GM19372 (cell line): ENCODE data around the gene ROBO4.

ENCODE experiments used
- ATAC-seq: cut with Tn5 transposase; IDR thresholded peaks from one replicate; pipeline ENCODE4 v1.9.1; 2021; ENCODE audit warnings: mild to moderate bottlenecking, low read depth, moderate library complexity; ENCODE audit not compliant: unreplicated experiment

The ROBO4 gene

DNA sequence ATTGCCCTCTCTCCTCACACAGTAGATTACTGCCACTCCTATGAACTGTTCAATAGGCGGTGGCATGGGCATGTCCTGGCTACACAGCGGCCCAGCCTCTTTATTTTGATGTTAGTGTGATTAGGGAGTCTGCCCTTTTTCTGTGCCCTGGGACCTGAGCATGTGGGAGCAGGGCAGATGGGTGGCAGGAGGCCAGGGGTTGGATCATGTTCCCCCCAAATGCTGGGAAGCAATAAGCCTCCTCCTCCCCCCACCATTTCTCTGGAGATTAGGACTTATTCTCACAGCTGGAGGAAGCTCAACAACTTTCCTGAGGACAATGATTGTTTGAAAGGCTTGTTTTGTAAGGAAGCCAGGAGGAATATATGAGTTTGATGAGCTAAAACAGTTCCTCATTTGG is 22.2 kb upstream of the ROBO4 start:
- no peak for ATAC-seq

DNA sequence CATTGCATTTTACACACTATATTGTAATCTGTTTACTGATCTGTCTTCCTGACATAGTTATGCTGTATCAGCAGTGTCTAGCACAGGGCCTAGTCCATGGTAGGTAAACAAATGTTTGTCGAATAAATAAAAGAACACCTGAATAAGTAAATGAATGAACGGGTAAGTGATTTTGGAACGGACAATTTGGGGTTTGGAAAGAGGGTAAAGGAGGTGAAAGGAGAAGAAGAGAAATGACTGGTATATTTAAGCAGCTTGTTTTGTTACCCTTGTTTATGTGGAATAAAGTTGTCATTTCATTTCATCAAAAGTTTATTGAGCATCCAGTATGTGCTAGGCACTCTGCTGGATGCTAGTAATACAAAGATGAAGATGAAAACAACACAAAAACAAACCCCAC is 21.3 kb upstream of the ROBO4 start, which contains the start of gene HEPN1:
Gene HEPN1, plus strand, starts transcription at position 301 of the 400 bp plus-strand sequence.
- ATAC-seq = no peak

DNA sequence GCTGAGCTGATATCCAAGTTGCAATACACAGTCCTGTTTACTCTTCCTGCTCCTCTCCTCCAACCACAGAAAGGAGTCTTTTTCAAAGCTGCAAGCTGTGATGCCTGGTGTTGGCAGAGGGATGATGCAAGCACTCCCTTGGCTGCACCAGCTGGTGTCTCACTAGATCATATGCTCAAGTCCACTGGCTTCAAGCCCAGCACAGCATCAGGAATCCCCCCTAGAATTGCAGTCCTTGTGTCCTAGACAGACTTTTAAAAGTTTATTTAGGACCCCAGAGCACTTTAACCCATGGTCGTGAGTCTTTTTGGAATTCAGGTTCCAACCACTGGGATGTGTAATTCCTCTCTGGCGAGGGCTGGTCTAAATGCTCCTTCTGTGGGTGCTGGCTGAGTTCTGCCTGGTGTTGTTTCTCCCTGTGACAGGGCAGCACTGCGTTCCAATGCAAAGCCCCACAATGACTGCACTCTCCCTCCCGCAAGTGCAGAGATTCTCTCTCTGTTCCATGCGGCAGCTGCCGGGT is 19.5 kb upstream of the ROBO4 start:
- no peak for ATAC-seq

DNA sequence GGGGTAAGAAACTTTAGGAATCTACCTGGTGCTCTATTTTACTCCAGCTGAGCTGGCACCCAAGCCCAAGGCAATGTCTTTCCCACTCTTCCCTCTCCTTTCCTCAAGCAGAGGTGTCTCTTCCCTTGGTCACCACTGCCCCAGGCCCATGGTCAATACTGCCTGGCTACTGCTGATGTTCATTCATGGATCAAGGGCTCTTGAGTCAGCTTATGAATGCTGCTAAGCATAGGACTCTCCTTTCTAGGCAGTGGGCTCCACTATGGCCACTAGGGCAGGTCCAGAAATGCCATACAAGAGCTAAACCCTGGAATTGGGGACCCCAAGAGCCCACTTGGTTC is 18.7 kb upstream of the ROBO4 start:
- ATAC-seq = no peak

DNA sequence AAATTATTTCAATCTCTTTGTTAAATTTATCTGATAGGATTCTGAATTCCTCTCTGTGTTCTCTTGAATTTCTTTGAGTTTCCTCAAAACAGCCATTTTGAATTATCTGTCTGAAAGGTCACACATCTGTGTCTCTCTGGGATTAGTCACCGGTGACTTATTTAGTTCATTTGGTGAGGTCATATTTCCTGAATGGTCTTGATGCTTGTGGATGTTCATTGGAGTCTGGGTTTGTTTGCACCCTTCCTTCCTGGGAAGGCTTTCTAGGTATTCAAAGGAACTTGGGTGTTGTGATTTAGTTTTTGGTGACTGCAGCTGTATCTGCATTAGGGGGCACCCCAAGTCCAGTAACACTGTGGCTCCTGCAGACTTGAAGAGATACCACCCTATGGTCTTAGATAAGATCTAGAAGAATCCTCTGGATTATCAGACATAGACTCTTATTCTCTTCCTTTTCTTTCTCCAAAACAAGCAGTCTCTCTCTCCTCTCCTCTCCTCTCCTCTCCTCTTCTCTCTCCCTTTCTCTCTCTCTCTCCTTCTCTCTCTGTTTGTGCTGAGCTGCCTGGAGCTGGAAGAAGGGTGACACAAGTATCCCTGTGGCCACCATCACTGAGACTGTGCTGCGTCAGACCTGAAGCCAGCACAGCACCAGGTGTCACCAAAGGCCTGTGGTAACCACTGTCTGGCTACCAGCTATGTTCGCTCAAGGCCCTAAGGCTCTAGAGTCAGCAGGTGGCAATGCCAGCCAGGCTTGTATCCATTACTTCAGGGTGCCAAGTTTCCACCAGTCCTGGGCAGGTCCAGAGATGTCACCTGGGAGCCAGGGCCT is 18.1 kb upstream of the ROBO4 start:
- ATAC-seq = no peak

DNA sequence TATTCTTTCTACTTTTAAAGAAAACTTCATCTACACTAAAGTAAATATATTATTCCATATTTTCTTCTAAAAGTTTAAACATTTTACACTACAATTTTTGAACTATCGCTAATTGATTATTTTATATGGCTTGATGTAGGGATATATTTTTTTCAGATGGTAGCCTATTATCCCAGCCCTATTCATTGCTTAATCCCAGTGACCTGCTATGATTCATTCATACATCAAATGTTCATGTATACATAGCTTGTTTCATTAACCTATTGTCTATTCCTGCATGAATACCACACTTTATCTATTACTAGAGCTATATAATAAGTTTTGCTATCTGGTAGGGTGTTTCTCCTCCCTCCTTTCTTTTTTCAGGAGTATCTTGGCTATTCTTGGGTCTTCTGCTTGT is 5.0 kb upstream of the ROBO4 start:
- ATAC-seq = no peak

DNA sequence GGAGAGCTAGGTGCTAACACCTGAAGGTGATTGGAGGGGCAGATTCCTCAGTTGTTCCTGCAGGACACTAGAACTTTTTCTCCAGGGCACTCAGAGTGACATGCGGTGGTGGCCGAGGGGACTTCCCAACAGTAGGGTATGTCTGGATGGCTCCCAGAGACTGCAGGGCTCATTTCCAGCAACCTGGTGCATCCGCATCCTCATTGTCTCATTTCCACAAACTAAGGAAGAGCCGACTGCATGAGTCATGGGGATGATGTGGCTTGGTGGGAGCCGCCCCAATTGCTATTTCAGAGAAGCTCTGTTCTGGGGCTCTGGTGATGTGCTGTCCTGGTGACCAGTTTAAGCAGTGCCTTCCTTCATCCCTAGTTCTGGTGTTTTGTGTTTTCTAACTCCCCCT is 2.8 kb upstream of the ROBO4 start:
- ATAC-seq = no peak

DNA sequence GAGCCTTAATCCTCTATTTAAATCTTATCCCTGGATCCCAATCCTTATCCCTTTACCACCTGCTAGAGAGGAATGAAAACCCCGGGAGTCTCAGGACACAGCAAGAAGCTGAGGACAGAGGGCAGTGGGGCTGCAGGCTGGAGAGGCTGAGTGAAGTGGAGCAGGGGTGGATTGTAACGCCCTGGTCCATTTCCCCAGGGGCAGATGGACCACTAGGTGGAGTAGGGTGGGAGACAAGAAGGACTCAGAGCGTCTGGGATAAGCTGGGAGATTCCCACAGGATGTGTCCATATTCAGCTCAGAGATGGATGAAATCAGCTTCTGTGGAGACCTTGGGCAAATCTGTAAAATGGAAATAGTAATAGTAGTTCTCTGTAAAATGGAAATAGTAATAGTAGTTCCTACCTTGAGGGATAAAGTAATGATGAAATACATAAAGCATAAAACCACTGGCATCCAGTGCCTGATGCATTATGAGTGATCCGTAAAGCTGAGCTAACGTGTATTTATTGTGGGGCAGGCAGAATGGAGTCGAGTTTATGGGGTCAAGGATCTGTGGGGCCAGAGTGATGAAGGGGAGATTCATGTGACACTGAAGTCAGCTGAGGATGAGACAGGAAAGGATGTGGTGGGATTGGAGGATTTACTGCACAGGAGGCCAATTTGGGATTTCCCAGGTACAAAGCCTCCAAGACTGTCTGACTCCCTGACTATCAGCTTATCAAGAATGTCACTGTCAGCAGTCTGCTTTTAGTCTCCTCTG is 1.9 kb upstream of the ROBO4 start:
- no peak for ATAC-seq

DNA sequence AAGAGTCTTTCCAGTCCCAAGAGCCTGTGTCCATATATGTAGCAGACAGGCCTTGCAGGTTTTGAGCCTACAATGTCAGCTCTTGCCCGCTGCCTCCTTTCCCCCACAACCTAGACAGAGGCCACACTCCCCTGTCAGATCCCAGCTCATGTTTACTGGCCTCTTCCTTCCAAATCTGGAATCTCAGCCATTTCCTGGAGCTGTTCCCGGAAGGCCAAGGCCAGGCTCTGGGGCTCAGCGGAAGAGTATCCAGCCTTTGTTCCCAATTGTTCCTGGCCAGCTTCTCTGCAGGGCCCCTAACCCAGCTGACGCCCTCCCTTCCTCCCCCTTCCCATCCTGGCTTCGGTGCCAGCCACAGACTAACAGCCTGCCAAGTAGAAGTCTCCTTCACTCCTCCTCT is 1.0 kb upstream of the ROBO4 start:
- ATAC-seq = no peak

DNA sequence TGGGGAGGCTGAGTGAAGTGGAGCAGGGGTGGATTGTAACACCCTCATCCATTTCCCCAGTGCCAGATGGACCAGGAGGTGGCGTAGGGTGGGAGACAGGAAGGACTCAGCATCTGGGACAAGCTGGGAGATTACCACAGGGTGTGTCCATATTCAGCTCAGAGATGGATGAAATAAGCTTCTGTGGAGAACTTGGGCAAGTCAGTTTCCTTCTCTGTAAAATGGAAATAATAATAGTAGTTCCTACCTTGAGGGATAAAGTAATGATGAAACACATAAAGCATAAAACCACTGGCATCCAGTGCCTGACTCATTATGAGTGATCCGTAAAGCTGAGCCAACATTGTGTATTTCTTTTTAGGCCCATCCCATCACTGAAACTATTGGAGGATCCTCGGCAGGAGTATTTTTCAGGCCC is 607 bp upstream of the ROBO4 start:
- ATAC-seq = no peak

DNA sequence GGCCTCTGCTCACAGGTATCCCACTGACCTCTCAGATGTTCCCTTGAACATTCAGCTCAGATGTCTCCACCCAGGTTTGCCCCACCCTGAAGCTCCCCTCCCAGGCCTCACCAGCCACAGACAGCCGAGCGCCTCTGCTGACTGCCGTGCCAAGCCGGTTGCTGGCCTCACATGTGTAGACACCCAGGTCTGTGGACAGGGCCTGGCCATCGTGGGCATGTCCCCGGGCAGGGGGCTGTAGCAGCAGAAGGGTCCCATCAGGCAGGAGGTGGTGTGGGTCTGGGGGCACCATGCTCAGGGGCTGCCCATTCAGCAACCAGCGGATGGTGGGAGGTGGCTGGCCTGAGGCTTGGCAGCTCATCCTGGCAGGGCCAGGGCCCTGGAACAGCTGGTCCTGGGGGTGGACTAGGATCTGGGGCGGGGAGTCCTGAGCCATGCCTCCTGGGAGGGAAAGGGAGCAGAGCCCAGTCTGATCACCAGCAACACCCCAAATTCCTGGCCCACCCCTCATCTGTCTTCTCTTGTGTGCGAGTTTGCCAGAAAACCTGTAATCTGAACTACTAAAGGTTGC is 759 bp downstream of the ROBO4 start:
- no peak for ATAC-seq

DNA sequence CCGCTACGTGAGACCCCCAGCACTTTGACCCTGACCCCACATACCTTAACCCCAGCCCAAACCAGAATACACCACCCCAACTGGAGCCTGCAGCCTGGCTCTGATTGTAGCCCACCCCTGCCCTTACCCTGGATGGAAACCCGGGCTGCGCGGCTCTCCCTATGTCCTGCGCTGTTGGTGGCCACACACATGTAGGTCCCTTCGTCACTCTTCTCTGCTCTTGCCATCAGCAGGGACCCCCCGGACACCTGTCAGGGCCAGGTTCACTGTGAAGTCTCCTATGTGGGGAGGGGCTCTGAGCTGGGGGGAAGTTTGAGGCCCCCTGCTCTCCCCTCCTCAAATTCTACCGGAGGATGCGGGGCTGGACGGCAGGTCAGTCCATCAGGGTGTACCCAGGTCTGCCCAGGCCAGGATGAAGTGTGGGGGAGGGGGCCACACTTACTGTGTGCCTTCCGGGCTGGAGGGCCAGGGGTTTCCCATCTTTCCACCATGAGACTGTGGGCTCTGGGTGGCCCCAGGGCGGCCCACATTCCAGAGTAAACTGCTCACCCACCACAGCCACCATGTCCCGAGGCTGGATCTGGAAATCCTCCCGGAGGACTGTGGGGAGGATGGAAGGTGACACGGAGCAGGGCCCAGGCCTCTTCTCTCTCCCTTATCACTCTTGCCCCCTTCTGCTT is 1.5 kb downstream of the ROBO4 start:
- no peak for ATAC-seq

DNA sequence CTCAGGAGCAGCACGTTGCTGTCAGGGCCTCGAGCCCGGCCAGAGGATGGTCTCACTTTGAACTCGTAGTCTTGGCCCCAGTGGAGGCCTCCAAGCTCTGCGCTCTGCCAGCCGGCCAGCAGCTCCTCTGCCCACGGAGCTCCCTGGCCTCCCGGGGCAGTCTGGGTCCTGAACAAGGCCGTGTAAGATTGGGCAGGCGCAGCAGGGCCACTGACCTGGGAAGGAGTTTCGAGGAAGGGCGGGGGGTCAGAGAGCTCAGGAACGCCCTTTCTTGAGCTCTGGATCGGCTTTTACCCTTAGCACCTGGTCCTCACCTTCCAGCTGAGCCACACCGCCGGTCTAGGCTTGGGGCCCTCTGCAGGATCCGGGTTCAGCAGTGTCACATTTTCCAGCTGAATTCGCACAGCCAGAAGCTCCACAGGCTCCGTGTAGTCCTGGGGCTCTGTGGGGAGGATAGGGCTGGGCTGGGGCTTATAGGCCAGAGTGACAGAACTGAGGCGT is 2.1 kb downstream of the ROBO4 start:
- ATAC-seq = no peak

DNA sequence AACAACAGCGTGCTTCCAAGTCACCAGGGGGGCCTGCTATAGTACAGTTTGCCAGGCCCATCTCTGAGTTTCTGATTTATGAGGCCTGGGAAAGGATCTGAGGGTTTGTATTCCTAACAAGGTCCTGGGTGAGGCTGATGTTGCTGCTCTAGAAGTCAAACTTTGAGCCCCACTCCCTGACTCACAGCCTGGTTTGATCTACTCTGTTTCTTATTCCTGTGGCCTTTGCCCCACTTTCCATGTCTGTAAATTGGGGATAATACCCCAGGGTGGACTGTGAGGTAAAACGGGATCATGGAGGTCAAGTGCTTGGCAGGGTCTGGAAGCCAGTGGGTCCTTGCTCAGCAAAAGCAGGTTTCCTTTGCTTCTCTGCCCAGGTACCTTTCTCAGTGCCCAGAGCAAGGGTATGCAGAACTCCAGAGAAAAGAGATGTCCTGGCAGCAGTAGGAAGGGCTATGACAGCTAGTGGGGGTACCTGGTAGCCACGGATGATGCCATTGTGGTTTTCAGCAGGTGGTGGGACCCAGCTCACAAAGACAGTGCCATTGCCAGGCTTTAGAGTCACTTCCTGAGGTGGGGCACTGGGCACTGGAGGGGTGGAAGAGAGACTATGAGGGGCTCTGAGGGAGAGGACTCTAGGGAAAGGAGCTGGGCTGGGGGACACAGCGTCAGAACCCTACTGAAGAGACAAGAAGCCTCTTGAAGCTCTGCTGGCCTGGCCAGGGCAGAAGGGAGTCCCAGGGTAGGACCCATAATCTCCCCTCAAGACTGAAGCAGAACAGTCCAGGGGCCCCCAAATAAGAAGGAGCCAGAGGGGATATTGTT is 2.8 kb downstream of the ROBO4 start:
- ATAC-seq = no peak

DNA sequence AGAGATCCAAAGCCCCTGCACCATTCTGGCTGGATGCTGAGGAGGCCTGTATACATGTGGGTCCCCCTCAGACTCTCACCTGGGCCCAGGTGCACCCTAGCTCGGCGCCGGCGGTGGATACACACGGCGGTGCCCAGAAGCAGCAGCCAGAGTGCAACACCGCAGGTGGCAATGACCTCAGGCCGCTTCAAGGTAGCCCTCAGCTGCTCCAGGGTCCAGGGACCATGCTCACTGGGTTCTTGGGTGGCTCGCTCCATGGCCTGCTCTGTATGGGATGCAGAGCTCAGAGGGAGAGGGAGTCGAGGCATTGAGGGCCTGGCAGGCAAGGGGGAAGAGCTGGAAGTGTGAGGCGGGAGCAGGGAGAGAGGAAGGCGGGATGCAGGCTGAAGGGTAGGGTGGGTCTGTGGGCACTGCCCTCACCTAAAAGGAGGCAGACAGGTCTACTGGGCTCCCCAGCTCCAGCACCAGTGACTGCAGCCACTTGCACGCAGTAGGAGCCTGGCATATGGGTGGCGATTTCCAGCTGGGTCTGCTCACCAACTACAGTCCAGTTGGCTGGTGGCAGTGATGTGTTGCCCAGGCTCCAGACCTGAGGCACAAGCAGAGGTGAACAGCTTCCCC is 3.8 kb downstream of the ROBO4 start:
- no peak for ATAC-seq

DNA sequence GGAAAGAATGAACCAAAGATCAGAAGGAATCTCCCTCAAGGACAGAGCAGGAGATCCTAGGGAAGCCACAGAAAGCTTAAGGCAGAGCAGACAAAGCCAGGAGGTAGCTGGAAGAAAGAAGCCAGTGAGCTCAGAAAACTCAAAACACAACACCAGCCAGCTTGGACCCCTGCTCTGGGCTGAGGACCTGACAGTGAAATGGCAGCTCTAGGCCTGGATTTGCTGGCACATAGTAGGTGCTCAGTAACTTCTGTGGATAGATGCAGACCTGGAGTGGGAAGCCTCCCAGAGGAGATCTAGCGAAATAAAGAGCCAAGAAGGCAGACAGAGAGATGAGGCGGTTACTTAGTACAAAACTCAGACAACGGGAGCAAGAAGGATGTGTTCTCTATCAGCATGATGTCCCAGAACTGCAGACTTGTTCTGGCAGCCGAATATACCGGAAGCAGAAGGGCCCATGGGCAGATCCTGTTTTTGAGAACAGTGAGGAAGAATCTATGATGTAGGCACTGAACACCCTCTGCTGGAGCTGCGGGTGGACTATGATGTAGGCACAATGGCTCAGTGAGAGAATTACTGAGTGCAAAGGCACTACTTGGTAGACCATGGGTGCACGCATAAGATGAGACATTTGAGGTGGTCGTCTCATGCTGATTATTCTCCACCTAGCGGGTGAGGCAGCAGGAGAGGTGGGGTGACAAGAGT is 4.8 kb downstream of the ROBO4 start:
- ATAC-seq = no peak

DNA sequence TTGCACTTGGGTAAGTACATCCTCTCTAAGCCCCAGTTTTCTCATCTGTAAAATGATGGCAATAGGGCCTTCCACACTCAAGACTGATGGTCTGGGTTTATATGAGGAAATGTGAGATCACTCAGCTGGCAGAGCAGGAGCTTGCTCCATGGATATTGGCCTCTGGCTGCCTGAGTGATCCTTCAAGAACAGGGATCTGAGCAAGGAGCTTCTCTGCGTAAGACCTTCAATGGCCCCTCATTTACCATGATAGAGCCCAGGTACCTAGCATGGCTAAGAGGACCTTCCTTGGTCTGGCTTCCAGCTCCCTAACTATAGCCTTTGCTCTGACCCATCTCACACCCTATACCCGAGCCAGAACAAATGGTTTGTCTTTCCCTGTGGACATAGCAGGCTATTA is 5.5 kb downstream of the ROBO4 start:
- no peak for ATAC-seq

DNA sequence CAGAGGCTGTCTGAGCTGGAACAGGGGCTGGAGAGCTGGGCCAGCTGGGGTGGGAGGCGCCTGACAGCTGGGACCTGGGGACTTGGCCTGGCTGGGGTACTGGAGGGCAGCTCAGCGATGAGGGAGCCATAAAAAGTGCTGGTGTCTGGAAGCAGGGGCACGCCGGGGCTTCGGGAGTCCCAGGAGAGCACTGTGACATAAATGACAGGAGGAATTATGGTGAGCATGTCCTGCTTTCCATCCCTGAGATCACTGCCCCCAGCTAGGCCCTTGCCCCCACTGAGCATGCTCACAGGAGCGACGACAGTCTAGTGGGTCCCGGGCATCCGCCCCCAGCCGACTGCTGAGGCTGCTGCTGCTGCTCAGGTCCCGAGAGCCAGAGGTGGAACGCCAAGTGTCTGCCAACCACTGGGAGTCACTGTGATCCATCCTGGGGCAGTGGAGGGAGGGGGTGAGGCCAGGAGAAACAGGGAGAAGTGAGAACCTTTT is 6.2 kb downstream of the ROBO4 start:
- ATAC-seq = no peak
